ENCODE results near the gene RBMS1. TPM values are rescaled to one million over a fixed set of nuclear protein-coding genes. Genes with fewer than 3 reads are reported as not detected.
"Not testable (repeated sequence)": the region's sequence is repeated elsewhere in the genome, so short reads cannot be mapped to it uniquely, and the experiment has no call there.

RBMS1 gene
- total RNA-seq, 1 donor from 2014 or later, result 119 TPM

- intact Hi-C loops (cut with DNase I), result no loop called here
- no peak for DNase-seq (ENCODE audit: low spot score)
- no peak for ATAC-seq
These were observed 70.5 kb downstream of the RBMS1 start for GRCh38 chr2:160423126-160423525.

GRCh38 chr2:160421646-160422501 is 71.7 kb downstream of the RBMS1 start:
- intact Hi-C loops (cut with DNase I); DNase-seq (ENCODE audit: low spot score); ATAC-seq: not testable (repeated sequence)

GRCh38 chr2:160420711-160421110 is 72.9 kb downstream of the RBMS1 start:
- DNase-seq (ENCODE audit: low spot score), result no peak
- ATAC-seq, result no peak
- intact Hi-C loops (cut with DNase I), result no loop called here

DNA sequence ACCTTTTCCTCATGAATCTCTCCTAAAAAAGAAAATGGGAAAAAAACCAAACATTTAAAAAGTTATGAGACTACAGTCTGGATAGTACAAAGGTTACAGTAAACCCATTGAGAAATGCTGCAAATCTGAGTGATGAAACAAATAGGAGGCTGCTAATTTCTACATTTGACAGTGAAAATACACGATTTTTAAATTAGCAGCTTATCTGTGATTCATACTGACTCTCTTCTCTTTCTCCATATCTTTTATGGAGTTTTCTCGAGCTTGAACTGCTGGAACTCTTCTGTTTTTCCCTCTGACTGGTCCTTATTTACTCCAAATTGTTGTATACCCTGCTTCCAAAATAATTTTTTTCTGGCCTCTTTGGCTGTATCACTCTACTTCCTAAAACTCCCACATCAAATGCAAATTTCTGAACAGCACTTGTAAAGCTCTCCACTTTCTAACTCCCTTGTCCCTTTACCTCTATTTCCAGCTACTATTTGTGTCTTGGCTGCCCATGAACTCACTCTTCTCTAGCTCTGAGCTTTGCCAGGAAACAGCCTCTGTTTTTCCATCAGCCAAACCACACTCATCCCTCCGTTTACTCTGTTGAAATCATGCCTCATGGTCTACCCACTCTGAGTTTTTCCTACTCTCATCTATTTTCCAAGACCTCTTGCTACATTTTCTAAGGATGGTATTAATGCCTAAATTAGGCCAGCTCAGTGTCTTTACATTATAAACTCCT is 73.7 kb downstream of the RBMS1 start:
- peak; percentile 84 for ATAC-seq
- no peak for DNase-seq (ENCODE audit: low spot score)
- intact Hi-C loops (cut with DNase I), result no loop called here

- ATAC-seq, result no peak
- DNase-seq (ENCODE audit: low spot score), result no peak
These were observed 74.8 kb downstream of the RBMS1 start for GRCh38 chr2:160418853-160419252.

DNA sequence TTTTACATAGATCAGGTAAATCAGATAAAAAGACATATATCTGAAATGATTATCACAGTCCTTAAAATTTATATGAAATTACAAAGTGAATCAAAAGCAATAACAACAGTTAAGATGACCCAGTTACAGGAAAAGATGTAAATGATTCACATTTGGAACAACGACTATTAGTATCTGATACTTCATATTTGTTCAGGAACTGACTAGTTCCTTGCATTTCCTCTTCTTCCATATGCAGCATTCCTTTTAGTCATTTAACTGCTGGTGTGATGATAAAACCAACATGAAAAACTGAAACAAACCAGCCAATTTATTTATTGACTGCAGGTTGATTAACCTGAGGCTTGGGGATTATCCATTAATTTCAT is 75.2 kb downstream of the RBMS1 start:
- ATAC-seq, result no peak
- no peak for DNase-seq (ENCODE audit: low spot score)
- intact Hi-C loops (cut with DNase I), result no loop called here

More at GRCh38 chr2:160418853-160419252, 74.8 kb downstream of the RBMS1 start:
- intact Hi-C loops (cut with DNase I), result no loop called here

GRCh38 chr2:160417745-160418397 is 75.7 kb downstream of the RBMS1 start:
- intact Hi-C loops (cut with DNase I), result no loop called here
- no peak for ATAC-seq
- no peak for DNase-seq (ENCODE audit: low spot score)

DNA sequence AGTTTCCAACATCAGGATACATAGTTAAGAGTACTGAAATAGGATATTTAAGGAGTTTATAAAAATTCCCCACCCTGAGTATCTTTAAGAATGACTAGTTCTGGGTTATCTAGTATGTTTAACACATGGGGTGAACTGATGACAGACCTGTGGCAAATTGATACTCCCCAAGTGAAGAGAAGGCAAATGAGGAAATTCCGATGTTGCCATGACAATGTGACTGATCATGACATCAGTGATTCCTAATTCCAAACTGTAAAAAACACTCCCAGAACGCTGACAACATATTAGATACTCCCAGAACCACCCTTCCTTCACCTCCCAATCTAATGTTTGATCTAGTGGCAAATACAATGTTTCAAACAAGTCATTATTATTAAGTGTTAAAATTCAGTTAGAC is 77.6 kb downstream of the RBMS1 start:
- ATAC-seq, result no peak
- no peak for DNase-seq (ENCODE audit: low spot score)
- intact Hi-C loops (cut with DNase I), result no loop called here

GRCh38 chr2:160411955-160412354 is 81.7 kb downstream of the RBMS1 start:
- no peak for DNase-seq (ENCODE audit: low spot score)
- intact Hi-C loops (cut with DNase I), result no loop called here
- ATAC-seq, result no peak

GRCh38 chr2:160411167-160411566 is 82.4 kb downstream of the RBMS1 start:
- intact Hi-C loops (cut with DNase I), result no loop called here

GRCh38 chr2:160409480-160409879 is 84.1 kb downstream of the RBMS1 start:
- no peak for ATAC-seq
- intact Hi-C loops (cut with DNase I), result no loop called here
- DNase-seq (ENCODE audit: low spot score), result no peak

More at GRCh38 chr2:160411167-160411566, 82.4 kb downstream of the RBMS1 start:
- ATAC-seq (peak; percentile 22), DNase-seq (ENCODE audit: low spot score) (no peak)

GRCh38 chr2:160408959-160409291 is 84.7 kb downstream of the RBMS1 start:
- intact Hi-C loops (cut with DNase I), result no loop called here
- DNase-seq (ENCODE audit: low spot score), result no peak
- no peak for ATAC-seq

DNA sequence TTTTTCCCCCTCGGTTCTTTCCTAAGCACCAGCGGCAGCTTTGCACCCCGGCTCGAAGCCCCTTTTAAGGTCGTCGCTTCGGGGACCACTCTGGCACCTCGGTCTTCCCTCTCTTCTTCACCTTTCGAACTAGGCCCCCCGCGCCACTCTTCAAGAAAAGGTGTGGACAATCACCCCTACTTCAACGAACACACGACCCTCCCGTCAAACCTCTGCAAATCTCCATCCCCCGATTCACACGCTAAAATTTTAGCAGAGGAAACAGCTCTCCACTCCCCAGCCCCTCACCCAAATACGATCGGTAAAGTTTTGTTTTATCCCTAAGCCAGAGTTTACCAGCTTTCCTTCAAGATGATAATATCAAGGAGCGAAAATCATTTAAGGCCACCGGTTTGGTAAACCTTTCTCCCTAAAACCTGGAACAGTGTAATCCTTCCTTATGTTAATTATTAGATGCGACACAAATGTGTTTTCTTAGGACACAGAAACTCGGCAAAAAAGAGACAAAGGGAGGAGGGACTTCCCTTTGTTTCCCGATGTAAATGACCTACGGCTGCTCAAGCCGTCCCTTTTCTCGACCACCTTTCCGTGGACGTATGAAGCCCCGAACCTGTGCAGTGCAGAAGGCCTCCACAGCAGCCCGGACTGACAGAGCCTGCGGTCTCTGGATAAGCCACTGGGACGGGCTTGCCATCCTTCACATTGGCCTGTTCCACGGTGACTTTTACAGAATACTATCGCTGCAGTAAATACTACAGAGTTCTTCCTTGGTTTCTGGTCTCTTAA is 85.2 kb downstream of the RBMS1 start:
- intact Hi-C loops (cut with DNase I), result no loop called here
- ATAC-seq (peak; percentile 32), DNase-seq (ENCODE audit: low spot score) (no peak)

GRCh38 chr2:160407393-160408172 is 86.0 kb downstream of the RBMS1 start:
- intact Hi-C loops (cut with DNase I), result no loop called here
- peak; percentile 78 for DNase-seq (ENCODE audit: low spot score)
- ATAC-seq, result peak; percentile 69

DNA sequence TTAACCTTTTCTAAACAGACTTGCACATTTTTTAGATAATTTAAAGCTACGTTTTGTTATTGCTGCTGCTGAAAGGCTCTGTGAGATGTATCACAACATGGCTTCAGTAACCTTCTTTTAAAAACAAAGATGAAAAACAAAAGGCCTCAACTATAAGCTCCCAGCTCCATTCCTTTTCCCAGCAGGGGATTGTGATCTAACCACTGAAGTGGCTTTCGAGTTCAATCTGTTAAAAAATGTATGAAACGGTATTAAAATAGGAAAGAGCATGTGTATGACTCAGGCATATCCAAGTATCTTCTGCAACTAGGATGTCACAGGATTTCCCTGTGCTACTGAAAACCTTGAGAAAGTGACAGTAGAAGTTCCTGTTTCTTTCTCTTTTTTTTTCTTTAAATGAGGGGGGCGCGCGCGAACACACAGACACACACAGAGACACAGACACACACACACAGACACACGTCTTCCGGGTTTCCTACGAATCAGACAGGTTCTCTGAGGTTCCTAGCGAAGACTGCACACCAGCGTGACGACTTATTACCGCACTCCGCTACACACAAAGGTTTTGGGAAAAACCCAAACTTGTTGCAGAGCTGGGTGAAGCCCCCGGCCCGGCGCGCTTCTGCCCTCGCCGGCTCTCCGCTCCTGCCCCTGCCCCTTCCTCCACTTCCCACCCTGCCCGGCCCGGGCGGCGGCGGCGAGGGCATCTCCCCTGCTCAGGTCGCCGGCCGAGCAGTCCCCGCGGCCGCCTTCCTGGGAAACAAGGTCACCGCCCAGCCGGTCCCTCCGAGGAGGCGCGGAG is 86.8 kb downstream of the RBMS1 start:
- DNase-seq (ENCODE audit: low spot score) (peak; percentile 70), ATAC-seq (peak; percentile 72)
- intact Hi-C loops (cut with DNase I), result no loop called here

DNA sequence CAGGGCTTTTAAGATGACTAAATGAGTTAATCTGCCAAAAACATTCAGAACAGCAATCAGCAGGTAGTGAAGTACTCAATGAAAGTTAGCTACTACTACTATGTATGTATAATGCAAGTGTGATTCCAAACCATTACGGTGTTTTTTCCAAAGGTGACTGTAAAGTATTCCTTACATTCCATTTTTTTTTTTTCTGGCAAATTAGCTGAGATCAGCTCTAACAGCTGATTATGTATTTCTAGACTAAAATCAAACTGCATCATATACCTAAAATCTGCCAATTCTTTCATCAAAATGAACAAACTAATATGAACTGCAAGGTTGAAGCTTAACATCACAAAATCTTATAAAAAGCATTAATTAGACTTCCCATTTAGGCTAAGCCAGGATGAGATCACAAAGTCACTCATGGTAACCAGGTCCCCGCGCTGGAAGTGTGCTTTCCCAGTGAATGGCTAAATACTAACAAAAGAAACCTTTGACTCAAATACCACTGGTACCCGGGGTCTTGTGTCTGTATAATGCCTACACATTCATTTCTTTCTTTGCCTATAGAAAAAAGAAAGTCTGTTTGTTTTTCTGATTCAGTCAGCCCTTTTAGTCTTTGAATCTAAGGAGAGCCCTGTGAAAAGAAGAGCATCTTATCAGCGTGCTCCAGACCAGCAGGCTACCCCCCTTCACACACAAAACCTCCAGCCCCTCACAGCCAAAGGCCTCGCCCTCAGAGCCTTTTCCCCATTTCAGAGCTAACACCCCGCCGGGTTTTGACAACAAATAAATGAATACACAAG is 88.3 kb downstream of the RBMS1 start:
- no peak for ATAC-seq
- intact Hi-C loops (cut with DNase I), result no loop called here
- no peak for DNase-seq (ENCODE audit: low spot score)

Data from sciatic nerve (tissue), 2 donors.